HG02970 (cell line): ENCODE data around the gene CFB.

ENCODE experiments used
- ATAC-seq: cut with Tn5 transposase; IDR thresholded peaks from one replicate; pipeline ENCODE4 v1.9.1; 2021; ENCODE audit warnings: mild to moderate bottlenecking, moderate library complexity, moderate number of reproducible peaks; ENCODE audit not compliant: unreplicated experiment, low FRiP score

CFB gene

GRCh38 chr6:31947864-31948263, 2.0 kb downstream of the CFB start:
- ATAC-seq = no peak

GRCh38 chr6:31948306-31948705, 2.4 kb downstream of the CFB start:
- ATAC-seq = no peak

- no peak for ATAC-seq
These were observed 3.0 kb downstream of the CFB start for GRCh38 chr6:31948753-31949413.

- ATAC-seq = no peak
These were observed 4.1 kb downstream of the CFB start for GRCh38 chr6:31949926-31950548.

- no peak for ATAC-seq
These were observed 6.4 kb downstream of the CFB start for GRCh38 chr6:31952140-31952805.

GRCh38 chr6:31952890-31953289, 7.0 kb downstream of the CFB start:
- no peak for ATAC-seq

- no peak for ATAC-seq
These were observed 8.6 kb downstream of the CFB start for GRCh38 chr6:31954511-31954910.

- ATAC-seq = no peak
These were observed 10.9 kb downstream of the CFB start for GRCh38 chr6:31956796-31957195.

- ATAC-seq = peak; percentile 4
These were observed 12.5 kb downstream of the CFB start for GRCh38 chr6:31958412-31958740.

- peak; percentile 92 for ATAC-seq
These were observed 13.1 kb downstream of the CFB start, which contains the start of the genes NELFE and SKIC2 for GRCh38 chr6:31958741-31959739. Gene NELFE, minus strand, starts transcription at chr6:31958971. Its CDS starts 525 bp downstream, at chr6:31958446. Gene SKIC2, plus strand, starts transcription at chr6:31959175. Its CDS starts 18 bp downstream, at chr6:31959193.

GRCh38 chr6:31961616-31962015, 15.7 kb downstream of the CFB start:
- no peak for ATAC-seq

GRCh38 chr6:31963921-31964320, 18.0 kb downstream of the CFB start:
- no peak for ATAC-seq

- no peak for ATAC-seq
These were observed 19.8 kb downstream of the CFB start for GRCh38 chr6:31965700-31966099.

GRCh38 chr6:31966506-31966905, 20.6 kb downstream of the CFB start:
- no peak for ATAC-seq

GRCh38 chr6:31966997-31967925, 21.4 kb downstream of the CFB start:
- no peak for ATAC-seq

GRCh38 chr6:31967926-31968320, 22.0 kb downstream of the CFB start:
- ATAC-seq = no peak

- no peak for ATAC-seq
These were observed 22.4 kb downstream of the CFB start for GRCh38 chr6:31968326-31968725.

- ATAC-seq = no peak
These were observed 23.2 kb downstream of the CFB start for GRCh38 chr6:31968791-31969711.
